ENCODE data around the gene SEMA3C.

DNA sequence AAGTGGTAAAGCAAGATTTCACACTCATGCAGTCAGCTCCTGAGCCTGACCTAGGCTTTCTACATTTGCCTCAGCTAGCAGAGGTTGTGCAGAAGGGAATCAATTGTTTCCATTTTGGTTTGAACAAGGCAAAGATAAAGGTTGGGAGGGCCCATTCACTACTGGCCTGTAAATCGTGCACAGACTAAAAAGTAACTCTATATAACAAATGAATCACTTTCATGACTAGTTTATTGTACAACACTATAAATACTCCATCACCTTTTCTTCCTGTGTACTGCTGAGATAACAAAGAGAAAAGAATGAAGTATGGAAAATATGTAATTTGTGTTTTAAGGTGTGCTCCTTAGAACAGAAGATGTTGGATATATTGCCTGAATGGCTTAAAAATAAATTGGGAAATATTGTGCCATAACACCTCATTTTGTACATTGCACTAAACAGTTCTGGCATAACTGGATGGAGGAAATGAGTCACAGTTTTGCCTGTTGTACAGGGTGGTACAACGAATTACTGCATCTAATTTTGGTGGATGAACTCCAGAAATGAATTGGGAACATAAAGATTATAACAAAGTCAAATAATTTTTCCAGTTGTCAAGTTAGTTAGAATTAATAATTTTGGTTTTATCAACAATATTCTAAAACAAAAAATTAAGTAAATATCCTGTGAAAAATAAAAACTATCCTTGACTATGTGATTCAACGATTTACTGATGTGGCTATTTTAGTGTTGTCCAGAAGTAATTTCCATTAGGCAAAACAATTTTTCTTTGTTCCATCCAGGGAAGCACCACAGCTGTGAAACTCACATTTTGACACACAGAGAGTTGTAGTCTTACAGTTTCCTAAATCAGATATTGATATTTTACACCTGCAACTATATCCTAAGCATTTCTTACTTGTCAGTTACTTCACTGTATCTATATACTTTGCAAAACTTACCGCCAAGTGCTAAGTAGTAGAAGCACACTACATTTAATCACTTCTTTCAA, 18.0 kb downstream of the SEMA3C start:
- TF ChIP-seq, protein P1, sequence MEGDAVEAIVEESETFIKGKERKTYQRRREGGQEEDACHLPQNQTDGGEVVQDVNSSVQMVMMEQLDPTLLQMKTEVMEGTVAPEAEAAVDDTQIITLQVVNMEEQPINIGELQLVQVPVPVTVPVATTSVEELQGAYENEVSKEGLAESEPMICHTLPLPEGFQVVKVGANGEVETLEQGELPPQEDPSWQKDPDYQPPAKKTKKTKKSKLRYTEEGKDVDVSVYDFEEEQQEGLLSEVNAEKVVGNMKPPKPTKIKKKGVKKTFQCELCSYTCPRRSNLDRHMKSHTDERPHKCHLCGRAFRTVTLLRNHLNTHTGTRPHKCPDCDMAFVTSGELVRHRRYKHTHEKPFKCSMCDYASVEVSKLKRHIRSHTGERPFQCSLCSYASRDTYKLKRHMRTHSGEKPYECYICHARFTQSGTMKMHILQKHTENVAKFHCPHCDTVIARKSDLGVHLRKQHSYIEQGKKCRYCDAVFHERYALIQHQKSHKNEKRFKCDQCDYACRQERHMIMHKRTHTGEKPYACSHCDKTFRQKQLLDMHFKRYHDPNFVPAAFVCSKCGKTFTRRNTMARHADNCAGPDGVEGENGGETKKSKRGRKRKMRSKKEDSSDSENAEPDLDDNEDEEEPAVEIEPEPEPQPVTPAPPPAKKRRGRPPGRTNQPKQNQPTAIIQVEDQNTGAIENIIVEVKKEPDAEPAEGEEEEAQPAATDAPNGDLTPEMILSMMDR (conservative IDR thresholded peaks at IDR 0.05; ENCODE audit: low read depth, low read length) = no peak
- TF ChIP-seq EZH2 (IDR thresholded peaks at IDR 0.05; ENCODE audit: borderline replicate concordance, low read depth, low read length, poor library complexity, severe bottlenecking) = no peak

All from A673 (cell line).